NCI-H446 (cell line): ENCODE data around the gene PCDH18.

Experiments used
- DNase-seq, 2 experiments: peaks; one replicate each; lab custom pipeline; 2025; lab: John Stamatoyannopoulos, UW

The PCDH18 gene

GRCh38 chr4:137471461-137471860 is 60.8 kb downstream of the PCDH18 start:
- DNase-seq, result no peak

GRCh38 chr4:137470806-137471205 is 61.5 kb downstream of the PCDH18 start:
- DNase-seq, result no peak
